Ramos (cell line): ENCODE measurements around the gene UQCC2.

Experiments
- in situ Hi-C: fragments of 300-500 bp; cut with MboI; formaldehyde crosslinking; loops from one replicate; pipeline ENCODE4 v1.14.3; 2022; ENCODE audit warnings: low sequenced_read_pairs; ENCODE audit not compliant: unreplicated experiment

UQCC2 gene

DNA sequence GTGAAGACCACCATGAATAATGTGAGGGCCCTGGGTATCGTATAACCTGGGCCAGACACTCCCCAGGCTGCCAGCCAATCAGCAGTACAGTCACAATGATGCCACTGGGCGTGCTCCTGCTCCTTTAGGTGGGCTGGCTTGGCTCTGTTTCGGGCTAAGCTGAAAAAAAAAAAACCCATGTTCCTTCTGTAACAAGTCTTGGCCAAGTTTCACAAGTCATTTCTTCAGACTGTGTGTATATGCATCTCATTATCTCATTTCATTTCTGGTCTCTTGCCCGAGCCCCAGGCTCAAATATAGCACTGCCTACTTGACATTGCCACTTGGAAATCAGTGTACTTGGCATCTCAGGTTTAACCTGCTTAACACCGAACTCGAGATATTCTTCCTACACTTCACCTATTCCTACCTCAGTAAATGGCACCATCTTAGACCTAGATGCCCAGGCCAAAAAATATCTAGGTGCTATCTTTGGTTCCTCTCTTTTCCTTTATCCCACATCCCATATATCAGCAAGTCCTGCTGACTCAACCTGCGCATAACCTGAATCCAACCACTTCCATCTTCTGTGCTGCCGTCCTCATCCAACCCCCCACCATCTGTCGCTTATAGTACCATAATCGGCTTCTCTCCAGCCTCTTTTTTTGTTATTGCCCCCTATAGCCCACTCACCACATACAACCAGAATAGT is 1.8 kb downstream of the UQCC2 start:
- in situ Hi-C loops = no loop called here

DNA sequence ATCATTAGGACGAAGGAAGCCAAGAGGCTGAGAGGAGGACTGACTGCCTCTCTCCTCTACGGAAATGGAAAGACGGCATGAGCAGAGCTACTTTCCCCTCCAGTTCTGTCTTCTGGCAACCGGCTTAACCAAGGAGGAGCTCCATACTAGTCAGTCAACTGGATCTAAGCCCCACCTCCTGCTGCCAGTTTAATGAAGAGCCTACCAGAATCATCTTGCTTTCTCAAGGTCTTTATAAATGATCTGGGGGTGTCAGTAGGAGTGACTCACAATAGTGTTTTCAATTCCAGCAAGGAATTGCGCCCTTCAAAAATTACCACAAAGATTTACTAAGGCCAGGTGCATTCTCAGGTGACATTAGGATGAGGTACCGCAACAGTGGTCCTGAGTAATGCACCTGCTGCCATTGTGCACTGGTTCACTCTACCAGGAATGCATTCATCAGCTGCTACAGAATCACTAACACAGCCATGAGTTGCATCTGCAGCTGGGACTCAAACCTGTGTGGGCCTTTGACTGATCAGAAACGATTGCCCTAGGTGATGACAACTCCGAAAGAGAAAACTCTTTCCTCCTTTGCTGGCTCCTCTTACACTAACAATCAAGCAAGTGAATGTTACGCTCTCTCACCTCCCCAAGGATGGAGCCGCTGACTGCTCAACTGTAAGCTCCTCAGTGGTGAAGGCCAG is 2.8 kb downstream of the UQCC2 start:
- in situ Hi-C loops = no loop called here

DNA sequence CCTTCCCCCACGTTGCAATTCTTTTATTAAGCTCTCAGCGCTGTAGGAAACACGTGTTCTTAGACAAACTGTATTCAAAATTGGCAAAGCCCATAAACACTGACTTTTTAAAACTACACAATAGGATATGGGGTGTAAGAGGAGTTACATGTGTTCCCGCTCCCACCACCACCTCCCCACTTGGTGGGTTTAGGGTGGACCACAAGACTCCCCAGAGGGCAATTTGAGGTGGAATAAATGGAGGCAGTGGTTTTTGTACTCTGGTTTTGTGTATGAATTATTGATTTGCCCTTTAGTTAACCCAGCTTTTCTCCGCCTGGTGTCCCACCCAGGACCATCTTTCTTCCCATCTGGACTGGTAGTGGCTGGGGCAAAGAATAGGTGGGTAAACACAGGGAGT is 3.7 kb downstream of the UQCC2 start:
- in situ Hi-C loops = no loop called here

DNA sequence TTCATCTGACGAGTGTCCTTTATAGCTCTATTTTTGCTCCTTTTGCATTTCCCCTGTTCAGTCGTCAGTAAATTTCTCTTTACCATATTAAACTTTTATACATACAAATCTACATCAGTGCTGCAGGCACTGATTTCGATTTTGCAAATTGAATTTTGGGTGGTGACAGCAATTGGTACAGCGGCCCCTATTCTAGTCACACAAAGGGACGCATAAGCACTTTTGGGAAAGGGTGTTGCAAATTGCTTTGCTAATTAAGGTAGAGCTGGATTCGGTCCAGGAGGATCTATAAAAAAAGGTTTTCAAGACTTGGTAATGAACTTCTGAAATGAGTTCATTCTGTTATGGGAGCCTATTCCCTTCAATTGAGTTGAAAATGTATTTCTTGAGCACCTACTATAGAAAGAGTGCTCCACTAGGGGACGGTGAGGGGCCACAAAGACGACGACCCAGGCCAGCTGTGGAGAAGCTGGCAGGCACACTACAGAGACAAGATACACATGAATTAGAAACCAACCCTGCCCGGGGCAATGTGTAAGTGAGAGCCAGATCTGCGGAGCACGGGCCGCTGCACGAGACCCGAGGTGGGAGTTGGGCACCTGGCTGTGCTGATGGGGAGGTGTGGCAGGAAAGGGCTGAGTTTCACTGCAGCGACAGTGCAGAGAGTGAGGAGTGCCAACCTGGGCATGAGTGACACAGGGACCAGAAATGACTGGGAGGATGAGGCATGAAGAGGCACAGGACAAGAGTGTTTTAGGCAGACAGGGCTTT is 5.4 kb downstream of the UQCC2 start:
- in situ Hi-C loops = no loop called here

DNA sequence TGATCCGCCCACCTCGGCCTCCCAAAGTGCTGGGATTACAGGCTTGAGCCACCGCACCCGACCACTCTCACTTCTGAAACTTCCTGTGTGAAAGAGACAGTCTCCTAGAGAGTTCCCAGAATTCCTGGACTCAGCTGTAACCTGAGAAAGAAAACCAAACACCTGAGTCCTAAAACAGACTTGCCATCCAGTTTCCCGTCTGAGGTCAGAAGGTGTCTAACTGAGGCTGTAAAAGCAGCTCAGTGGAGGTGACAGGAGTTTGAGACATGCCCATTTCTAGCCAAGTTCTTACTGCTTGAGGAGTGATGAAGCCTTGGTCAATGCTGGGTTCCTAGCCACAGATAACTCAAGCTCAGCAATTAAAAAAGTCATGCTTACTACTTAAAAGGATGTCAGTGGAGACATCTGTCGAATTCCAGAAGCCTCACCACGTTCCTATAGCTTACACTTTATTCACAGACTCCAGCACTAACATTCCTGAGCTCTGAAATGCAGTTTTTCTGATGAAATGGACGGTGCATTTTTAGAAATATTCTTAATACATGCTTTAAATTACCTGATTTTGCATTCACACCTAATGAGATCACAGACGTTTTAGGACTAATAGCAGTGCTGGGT is 6.1 kb downstream of the UQCC2 start:
- in situ Hi-C loops = no loop called here

DNA sequence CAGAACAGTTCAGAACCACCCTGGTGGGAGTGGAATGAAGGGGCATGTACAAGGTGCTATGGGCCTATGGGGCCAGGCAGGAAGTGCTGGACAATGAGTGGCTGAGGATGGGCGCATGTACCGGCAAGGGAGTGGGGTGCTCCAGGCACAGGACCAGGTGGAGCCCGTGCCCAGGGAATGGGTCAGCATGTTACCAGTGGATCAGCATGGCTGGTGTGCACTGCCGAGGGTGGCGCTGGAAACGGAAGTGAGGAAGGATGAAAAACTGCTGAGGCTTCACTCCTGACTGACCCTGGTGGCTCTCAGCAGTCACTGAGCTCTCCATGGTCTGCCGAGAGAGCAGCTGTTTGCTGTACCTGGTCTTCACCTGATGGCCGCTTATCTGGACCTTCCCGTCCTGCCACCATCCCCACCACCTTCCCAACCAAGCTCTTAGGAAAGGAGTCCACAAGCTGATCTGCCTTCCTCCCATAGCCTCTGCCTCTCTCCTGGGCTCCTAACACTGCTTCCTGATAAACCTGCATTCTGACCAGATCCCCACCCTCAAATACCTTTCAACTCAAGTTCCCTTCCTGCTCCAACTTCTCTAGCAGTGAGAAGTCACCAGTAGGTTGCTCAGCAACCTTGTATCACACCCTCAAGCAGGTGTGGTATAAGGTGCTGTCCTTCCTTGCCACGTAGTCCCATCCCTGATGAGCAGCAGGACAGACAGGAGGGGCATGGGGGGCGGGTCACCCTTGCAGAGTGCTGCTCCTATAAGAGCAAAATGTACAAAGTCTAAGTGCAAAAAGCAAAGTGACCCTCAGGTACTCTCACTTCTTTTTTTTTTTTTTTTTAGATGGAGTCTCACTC is 7.1 kb downstream of the UQCC2 start:
- in situ Hi-C loops = loop anchor here (5.0 kb wide), 1 partner anchor 117 kb away; no protein-coding TSS in a partner anchor

DNA sequence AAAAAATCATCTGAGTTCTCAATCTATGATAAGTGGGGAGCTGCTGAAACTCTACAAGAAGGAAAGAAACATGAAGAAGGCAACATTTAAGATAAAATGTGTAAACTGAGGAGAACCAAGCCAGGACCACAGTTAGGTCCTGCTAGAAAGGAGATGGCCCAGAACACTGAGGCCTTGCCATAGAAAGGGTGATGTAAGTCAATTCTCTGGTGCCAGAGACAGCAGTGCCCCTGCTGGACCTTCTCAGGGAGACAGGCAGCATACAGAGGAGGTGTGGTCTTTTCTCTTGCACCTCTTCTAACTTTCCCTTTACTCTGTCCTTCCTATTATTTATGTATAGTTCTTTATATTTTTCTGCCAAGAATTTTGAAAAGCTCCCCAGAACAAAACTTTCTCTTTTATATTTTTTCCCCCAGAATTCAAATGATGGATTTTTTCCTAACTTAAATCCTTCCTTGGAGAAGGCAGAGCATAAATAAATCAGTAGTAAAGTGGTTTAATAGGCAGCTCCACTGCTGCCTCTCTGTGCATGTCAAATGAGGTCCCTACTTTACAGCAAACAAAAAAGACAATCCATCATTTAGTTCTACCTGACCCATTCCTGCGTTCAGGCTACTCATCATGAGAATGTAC is 9.0 kb downstream of the UQCC2 start:
- in situ Hi-C loops = loop anchor here (5.0 kb wide), 1 partner anchor 115 kb away; no protein-coding TSS in a partner anchor

DNA sequence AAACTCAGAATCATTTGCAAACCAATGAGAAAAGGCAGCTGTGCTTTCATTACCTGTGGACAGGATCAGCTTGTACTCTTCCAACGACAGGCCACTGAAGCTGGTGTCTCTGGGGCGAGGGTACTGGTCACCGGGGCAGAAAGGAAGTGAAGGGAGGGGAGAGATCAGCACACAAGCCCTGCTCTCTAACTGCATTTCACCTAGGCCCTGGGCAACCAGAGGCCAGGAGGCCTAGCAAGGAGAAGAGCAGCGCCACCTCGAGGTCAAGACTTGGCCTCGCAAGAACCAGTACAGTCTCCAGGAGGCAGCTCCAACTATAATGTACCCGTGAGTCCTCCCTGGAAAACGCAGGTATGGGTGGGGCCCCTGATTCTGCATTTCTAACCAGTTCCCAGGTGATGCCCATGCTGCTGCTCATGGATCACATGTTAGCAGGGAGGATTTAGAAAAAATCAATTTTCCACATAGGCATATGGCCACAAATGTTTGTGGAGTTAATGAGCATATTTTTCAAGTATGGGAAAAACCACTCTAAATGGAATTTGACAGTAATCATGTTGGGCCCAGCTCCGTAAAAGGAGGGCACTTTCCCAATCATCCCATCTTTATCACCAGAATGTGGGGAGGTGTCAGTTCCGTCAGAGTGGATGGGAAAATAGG is 11.0 kb downstream of the UQCC2 start:
- in situ Hi-C loops = loop anchor here (5.0 kb wide), 1 partner anchor 113 kb away; no protein-coding TSS in a partner anchor

DNA sequence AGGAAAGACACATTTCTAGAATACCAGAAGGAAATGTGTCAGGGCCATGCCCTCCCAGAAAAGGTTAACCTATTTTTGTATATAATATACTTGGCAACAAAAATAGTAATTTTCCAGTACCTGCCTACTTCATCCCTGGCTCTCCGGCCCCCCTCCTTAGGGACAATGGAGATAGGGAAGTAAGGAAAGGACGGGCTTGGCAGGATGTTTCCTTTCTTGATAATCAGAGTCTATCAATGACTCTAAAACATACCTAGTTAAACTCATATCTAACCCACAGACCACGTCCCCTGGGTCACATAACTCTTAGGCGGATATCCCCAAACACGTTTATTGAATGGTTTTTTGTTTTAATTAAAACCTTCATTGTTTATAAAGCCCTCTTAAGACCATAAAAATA is 11.8 kb downstream of the UQCC2 start:
- in situ Hi-C loops = loop anchor here (5.0 kb wide), 1 partner anchor 112 kb away; no protein-coding TSS in a partner anchor

DNA sequence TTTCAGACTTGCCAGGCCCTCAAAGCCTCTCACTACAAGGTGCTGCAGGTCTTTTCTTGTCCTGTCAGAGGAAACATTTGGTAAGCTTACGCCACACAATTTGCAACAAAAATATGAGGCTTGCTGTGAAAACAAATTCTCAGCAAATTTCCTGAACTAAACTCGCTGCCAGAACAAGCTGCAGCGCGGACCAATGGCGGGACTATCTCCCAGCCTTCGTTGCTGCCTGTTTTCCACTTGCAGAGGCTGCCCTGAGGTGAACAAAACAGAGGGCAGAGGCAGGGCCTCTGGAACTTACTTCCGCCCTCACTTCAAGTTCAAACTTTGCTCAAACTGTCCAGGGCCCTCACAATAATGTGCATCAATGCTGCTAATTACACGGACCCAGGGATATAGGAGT is 12.4 kb downstream of the UQCC2 start:
- in situ Hi-C loops = no loop called here

DNA sequence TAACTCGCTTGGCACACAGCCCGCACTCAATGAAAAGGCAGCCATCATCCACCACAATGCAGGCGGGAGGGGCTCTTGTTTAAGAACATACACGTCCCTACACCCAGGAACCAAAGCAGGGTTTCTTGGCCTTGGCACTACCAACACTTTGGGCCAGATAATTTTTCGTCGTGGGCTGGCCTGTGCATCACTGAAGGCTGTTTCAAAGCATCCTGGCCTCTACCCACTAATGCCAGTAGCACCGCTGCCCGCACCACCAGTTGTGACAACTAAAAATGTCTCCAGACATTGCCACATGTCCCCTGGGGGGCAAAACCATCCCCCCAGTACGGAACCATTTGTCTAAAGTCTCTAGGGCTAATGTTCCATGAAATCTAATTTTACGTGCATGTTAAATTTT is 13.0 kb downstream of the UQCC2 start:
- in situ Hi-C loops = no loop called here

DNA sequence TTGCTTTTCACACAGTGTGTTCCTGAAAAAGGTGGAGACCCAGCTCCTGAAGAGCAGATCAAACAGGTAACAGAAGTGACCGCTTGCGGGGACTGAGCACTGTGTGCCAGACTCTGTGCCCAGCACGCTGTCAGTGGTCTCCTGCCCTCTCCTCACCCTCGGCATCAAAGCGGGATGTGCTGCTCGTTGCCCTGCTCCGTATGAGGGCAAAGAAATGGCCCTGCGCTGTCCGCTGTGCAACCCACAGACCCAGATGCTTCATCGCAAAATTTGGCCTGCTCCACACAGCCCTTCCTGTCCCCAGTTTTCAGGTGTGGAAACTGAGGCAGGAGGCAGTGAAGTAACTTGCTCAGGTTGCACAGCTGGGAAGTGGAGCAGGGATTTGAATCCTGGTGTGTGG is 13.7 kb downstream of the UQCC2 start:
- in situ Hi-C loops = no loop called here

DNA sequence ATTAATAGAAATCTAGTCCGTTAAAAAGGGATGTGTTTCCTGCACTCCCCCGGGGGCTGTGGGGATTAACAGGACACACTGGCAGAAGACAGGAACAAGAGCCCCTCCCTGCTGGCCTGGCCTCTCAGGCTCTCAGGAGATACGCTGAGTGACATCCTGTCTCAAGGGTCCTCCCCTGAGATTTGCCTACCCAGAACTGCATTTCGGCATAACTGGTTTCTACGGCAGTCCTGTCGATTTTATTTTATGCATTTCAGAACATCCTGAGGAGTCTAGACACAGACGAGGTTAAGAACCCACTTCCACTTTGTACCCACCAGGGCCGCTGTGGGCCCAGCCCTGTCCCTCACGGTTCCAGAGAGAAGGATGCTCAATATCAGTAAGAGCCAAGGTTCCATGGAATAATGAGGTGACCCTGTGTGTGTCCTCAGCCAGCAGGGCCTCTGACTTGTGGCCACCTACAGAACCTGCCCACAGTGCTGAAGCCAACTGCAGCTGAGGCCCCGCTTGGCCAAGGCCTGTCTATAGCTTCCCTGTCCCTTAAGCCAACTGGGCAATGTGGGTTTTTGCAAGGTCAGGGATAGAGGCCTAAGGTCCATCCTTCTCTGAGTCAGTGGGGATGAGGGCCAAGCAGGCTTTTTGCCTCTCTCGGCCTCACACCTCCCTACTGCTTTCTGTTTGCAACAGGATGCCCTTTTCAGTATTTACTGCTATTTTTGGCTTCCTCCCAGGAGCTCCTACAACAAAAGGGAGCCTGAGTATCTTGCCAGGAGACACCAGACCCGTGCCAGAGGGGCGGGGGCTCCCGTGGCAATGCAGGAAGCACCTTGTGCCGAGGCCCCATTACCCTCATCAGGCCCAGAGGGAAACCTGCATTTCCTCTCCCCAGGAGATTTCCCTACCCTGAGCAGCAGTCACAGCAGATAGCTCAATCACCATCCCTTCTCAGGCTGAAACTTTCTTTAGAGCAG is 14.7 kb downstream of the UQCC2 start:
- in situ Hi-C loops = no loop called here

DNA sequence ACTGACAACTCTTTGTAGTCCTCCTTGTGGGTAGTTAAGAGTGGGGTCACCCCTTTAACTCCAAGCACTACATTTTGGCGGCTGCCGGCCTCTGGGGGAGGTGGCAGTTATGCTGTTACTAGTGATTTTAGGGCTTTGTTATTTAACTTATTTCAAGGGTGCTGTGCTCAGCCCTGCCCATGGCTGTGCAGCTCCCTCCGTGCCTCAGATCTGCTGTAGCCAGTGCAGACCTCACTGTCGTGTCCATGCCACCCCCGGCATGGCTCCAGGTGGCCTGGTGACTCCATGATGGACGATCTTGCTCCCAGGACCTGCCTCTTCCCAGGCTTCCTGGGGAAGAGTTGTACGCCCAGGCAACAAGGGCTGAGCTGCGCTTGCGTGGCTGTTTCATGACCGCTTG is 15.4 kb downstream of the UQCC2 start:
- in situ Hi-C loops = no loop called here

DNA sequence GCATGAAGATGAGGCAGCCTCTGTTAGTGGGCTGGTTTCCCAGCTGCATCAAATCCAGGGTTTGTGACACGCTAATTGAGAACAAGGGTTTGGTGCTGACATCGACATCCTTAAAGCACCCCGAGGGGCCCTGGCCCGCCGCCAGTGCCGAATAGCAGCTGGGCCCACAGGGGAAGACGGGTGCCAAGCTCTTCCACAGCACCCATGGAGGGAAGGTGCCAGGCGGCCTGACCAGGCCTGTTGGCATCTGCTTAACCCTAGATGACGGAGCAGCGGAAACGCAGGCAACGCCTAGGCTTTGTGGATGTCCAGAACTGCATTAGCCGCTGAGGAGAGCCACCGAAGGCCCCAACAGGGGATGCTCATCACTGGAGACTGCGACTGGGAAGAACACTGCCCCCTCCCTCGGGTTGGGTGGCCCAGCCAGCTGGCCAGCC is 16.0 kb downstream of the UQCC2 start:
- in situ Hi-C loops = no loop called here

DNA sequence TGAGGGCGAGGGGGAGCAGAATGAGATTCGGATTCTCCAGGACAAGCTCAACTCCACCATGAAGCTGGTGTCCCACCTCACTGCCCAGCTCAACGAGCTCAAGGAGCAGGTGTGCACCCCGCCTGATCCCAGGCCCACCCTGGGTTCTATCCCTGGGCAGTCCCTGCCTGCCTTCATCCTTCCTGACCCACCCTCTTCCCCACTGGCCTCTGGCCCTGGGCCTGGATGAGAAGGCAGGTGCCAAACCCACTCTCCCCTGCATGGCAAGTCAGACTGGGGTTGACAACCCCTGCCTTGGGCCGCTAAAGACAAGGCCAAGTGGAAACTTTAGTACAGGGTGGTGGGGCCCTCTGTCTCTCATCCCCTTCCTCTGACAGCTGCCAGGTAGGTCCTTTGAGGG is 16.5 kb downstream of the UQCC2 start:
- in situ Hi-C loops = no loop called here

DNA sequence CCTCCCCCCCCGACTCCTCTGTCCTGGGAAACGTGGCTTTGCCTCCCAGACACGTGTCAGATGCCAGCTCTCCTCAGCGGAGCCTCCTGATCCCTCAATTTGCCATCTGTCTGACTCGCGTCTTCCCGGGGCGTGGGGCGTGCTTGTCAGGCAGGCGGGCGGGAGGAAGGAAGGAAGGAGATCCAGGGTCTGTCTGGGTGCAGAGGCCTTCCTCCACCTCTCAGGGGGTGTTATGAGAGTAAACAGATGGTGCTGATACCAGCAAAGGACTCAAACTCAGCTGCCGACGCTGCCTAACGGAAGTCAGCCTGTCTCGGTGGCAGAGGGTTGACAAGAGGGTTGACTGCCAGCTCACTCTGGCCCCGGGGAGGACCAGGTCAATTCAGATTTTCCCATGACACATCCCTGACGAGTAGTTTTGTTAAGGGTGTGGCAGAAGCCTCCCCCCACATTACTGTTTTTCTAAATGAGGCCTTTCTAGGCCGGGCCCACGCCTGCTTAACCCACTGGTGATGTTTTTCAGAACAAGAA is 17.0 kb downstream of the UQCC2 start:
- in situ Hi-C loops = no loop called here
